ENCODE results near the gene CYTIP. TPM values are rescaled to one million over a fixed set of nuclear protein-coding genes. Genes with fewer than 3 reads are reported as not detected.

CYTIP gene
- polyA plus RNA-seq, 1 of the 3 experiments (the other 2 are of a cell fraction): not detected

- no peaks in the 10 kb centered on the region for H3K36me3 ChIP-seq (replicated peaks in 1 of 2; ENCODE audit: control insufficient read depth in 1 of 2, insufficient read depth in 2 of 2, low read length in 1 of 2)
- no peak overlapping the region for H3K4me3 ChIP-seq (ENCODE audit: low read depth in 2 of 2, low read length in 1 of 2)
- H3K79me2 ChIP-seq (ENCODE audit: insufficient read depth): no peaks in the 10 kb centered on the region
- no peaks in the 10 kb centered on the region for H3K9me2 ChIP-seq
- H3F3A ChIP-seq (replicated peaks; ENCODE audit: insufficient read depth): no peaks in the 10 kb centered on the region
- no peaks in the 10 kb centered on the region for H3K9me3 ChIP-seq
- ChIA-PET POLR2A (no interaction called here), CTCF (interaction anchor here (0.7 kb wide), 1 partner anchor 180 kb away, joined by 3 read pairs; no protein-coding TSS in a partner anchor)
- 17% methylated on average over 8 of the region's 8 CpGs for WGBS (ENCODE audit: low lambda C conversion rate)
- H3K27me3 ChIP-seq (ENCODE audit: insufficient read depth): no peaks in the 10 kb centered on the region
- 0 out of 2 replicates have a peak overlapping the region, but pooled peaks have one; percentile 8 for H3K4me2 ChIP-seq
- H2AFZ ChIP-seq (ENCODE audit: low read depth): no peak overlapping the region; the same call in 1 of the 2 replicates
- peak overlapping the region in 1 of 2 experiments; percentile 15; a peak in 1 of 4 replicates for H3K27ac ChIP-seq (ENCODE audit: low read depth in 2 of 2, low read length in 1 of 2)
- TF ChIP-seq PBX3 (IDR thresholded peaks at IDR 0.05) (no peak), IRF3 (IDR thresholded peaks at IDR 0.05; ENCODE audit: low read depth, low read length) (no peak), REST (IDR thresholded peaks at IDR 0.05; ENCODE audit: low read depth, low read length) (no peak), TAF1 (IDR thresholded peaks at IDR 0.05; ENCODE audit: borderline replicate concordance, low read depth, low read length) (no peak), MEF2A (IDR thresholded peaks at IDR 0.05; ENCODE audit: borderline replicate concordance, low read depth) (no peak), RCOR1 (IDR thresholded peaks at IDR 0.05; ENCODE audit: low read length) (no peak), ELF1 (IDR thresholded peaks at IDR 0.05) (no peak)
- no peak overlapping the region for H3K9ac ChIP-seq
- no peak for DNase-seq
- H4K20me1 ChIP-seq (ENCODE audit: insufficient read depth): no peaks in the 10 kb centered on the region
- no peaks in the 10 kb centered on the region for H3K4me1 ChIP-seq (ENCODE audit: control insufficient read depth in 1 of 2, insufficient read depth in 2 of 2, low read depth in 1 of 2, low read length in 1 of 2)
These were observed 25.2 kb upstream of the CYTIP start for GRCh38 chr2:157468931-157469708.

- POLR2A ChIA-PET: no interaction called here
- H3K9me2 ChIP-seq: no peaks in the 10 kb centered on the region
- DNase-seq: no peak
- CTCF ChIA-PET: interaction anchor here (2.2 kb wide), 1 partner anchor 25 kb away, joined by 8 read pairs; no protein-coding TSS in a partner anchor
- no peak overlapping the region for H3K27ac ChIP-seq (ENCODE audit: low read depth in 2 of 2, low read length in 1 of 2)
- H3K4me3 ChIP-seq (ENCODE audit: low read depth in 2 of 2, low read length in 1 of 2): no peak overlapping the region
- no peak overlapping the region for H2AFZ ChIP-seq (ENCODE audit: low read depth)
- no peaks in the 10 kb centered on the region for H3K4me1 ChIP-seq (ENCODE audit: control insufficient read depth in 1 of 2, insufficient read depth in 2 of 2, low read depth in 1 of 2, low read length in 1 of 2)
- no peaks in the 10 kb centered on the region for H3K9me3 ChIP-seq
- WGBS (ENCODE audit: low lambda C conversion rate): 27% methylated on average over 5 of the region's 5 CpGs
- H3K27me3 ChIP-seq (ENCODE audit: insufficient read depth): peaks cover 7% of the 10 kb centered on the region; the same call in 1 of the 2 replicates
- no peak overlapping the region for H3K4me2 ChIP-seq
- H3K79me2 ChIP-seq (ENCODE audit: insufficient read depth): no peaks in the 10 kb centered on the region
- no peak overlapping the region for H3K9ac ChIP-seq
- no peaks in the 10 kb centered on the region for H4K20me1 ChIP-seq (ENCODE audit: insufficient read depth)
- H3K36me3 ChIP-seq (replicated peaks in 1 of 2; ENCODE audit: control insufficient read depth in 1 of 2, insufficient read depth in 2 of 2, low read length in 1 of 2): no peaks in the 10 kb centered on the region
- no peaks in the 10 kb centered on the region for H3F3A ChIP-seq (replicated peaks; ENCODE audit: insufficient read depth)
- no peak for TF ChIP-seq TEAD4 (IDR thresholded peaks at IDR 0.05; ENCODE audit: borderline replicate concordance, insufficient read depth)
- no peak for TF ChIP-seq MXI1 (IDR thresholded peaks at IDR 0.05; ENCODE audit: low read depth, low read length)
- no peak for TF ChIP-seq SMC3 (IDR thresholded peaks at IDR 0.05; ENCODE audit: low read depth, low read length)
- TF ChIP-seq EZH2phosphoT487 (IDR thresholded peaks at IDR 0.05; ENCODE audit: borderline replicate concordance, low read depth): no peak
- TF ChIP-seq FOXJ3 (CRISPR knock-in tag; IDR thresholded peaks at IDR 0.05): no peak
- TF ChIP-seq GABPA (IDR thresholded peaks at IDR 0.05; ENCODE audit: low read depth): no peak
- TF ChIP-seq FOSL2 (IDR thresholded peaks at IDR 0.05; ENCODE audit: borderline replicate concordance, low read depth): no peak
- TF ChIP-seq POLR2AphosphoS5 (IDR thresholded peaks at IDR 0.05; ENCODE audit: low read depth, low read length): no peak
- TF ChIP-seq YY1 (IDR thresholded peaks at IDR 0.05; ENCODE audit: low read depth): no peak
- TF ChIP-seq ELF1 (IDR thresholded peaks at IDR 0.05): no peak
- TF ChIP-seq JUND (IDR thresholded peaks at IDR 0.05): no peak
- TF ChIP-seq USF1 (IDR thresholded peaks at IDR 0.05; ENCODE audit: borderline replicate concordance, low read depth): no peak
- no peak for TF ChIP-seq RCOR1 (IDR thresholded peaks at IDR 0.05; ENCODE audit: low read length)
- TF ChIP-seq FOXM1 (IDR thresholded peaks at IDR 0.05; ENCODE audit: low read depth): no peak
- no peak for TF ChIP-seq CHD2 (IDR thresholded peaks at IDR 0.05; ENCODE audit: low read length, partially characterized antibody)
- TF ChIP-seq NRF1 (IDR thresholded peaks at IDR 0.05; ENCODE audit: low read depth, low read length): no peak
These were observed 22.9 kb upstream of the CYTIP start for GRCh38 chr2:157466764-157467163.

Measured in SK-N-SH (cell line).